Osteoblast (primary cell): Measurements from ENCODE around the gene CNBD2. TPM values are rescaled to one million over a fixed set of nuclear protein-coding genes. Genes with fewer than 3 reads are reported as not detected.

Experiments used
- DNase-seq: peaks from one replicate; pipeline ENCODE4 v3.0.0; 2011; ENCODE audit warnings: low spot score, mixed read lengths; ENCODE audit not compliant: insufficient read length; ENCODE audit errors: missing footprints
- H2AFZ ChIP-seq: 2 replicates; pipeline ENCODE4 v1.6.0; 2011; ENCODE audit warnings: mild to moderate bottlenecking, low read length
- H3K27ac ChIP-seq: 2 replicates; pipeline ENCODE4 v1.5.1; 2011; ENCODE audit warnings: mild to moderate bottlenecking, low read depth, low read length, moderate library complexity
- H3K27me3 ChIP-seq: 2 replicates; pipeline ENCODE4 v1.6.0; 2012; ENCODE audit warnings: mild to moderate bottlenecking, control low read depth, inconsistent platforms, low read length, moderate library complexity; ENCODE audit not compliant: insufficient read depth
- H3K36me3 ChIP-seq: 2 replicates; pipeline ENCODE4 v1.5.1; 2011; ENCODE audit warnings: mild to moderate bottlenecking, low read length, control low read depth, moderate library complexity; ENCODE audit not compliant: insufficient read depth
- H3K4me1 ChIP-seq: 2 replicates; pipeline ENCODE4 v1.5.1; 2011; ENCODE audit warnings: mild to moderate bottlenecking, low read length, control low read depth, moderate library complexity; ENCODE audit not compliant: insufficient read depth
- H3K4me2 ChIP-seq: 2 replicates; pipeline ENCODE4 v1.6.0; 2011; ENCODE audit warnings: mild to moderate bottlenecking, low read length; ENCODE audit not compliant: insufficient read depth
- H3K4me3 ChIP-seq: fragments of 200-600 bp; sonication (generic); 3 replicates; pipeline ENCODE4 v1.5.1; 2012; ENCODE audit warnings: mild to moderate bottlenecking, low read length, inconsistent platforms; ENCODE audit not compliant: insufficient read depth
- H3K79me2 ChIP-seq: 2 replicates; pipeline ENCODE4 v1.6.0; 2012; ENCODE audit warnings: mild to moderate bottlenecking, low read length, control low read depth, inconsistent platforms; ENCODE audit not compliant: insufficient read depth
- H3K9me3 ChIP-seq: 2 replicates; pipeline ENCODE4 v1.5.1; 2011; ENCODE audit warnings: low read depth, low read length, control low read depth
- H4K20me1 ChIP-seq: 2 replicates; pipeline ENCODE4 v1.6.0; 2012; ENCODE audit warnings: mild to moderate bottlenecking, low read length, control low read depth; ENCODE audit not compliant: insufficient read depth
- CTCF ChIP-seq: IDR thresholded peaks from 2 replicates; pipeline ENCODE4 v1.5.1; 2011; ENCODE audit warnings: mild to moderate bottlenecking, low read depth, low read length, moderate library complexity; ENCODE audit errors: extremely low read depth
- total RNA-seq: library from RNA; depleted of rRNA; stranded (reverse); fragments of >200 nt; gene quantifications from 2 replicates; pipeline ENCODE4 v1.2.3, GENCODE V29; 2012

The CNBD2 gene
- total RNA-seq, 1 donor, result 0.72 TPM

- no peaks in the 10 kb centered on the region for H4K20me1 ChIP-seq
- no peak overlapping the region for H3K27ac ChIP-seq
- no peaks in the 10 kb centered on the region for H3K27me3 ChIP-seq
- no peak overlapping the region for H2AFZ ChIP-seq
- no peak overlapping the region for H3K4me2 ChIP-seq
- no peak for TF ChIP-seq CTCF
- no peak for DNase-seq
- H3K4me3 ChIP-seq, result no peak overlapping the region
- H3K36me3 ChIP-seq, result no peaks in the 10 kb centered on the region
- H3K4me1 ChIP-seq, result no peaks in the 10 kb centered on the region
- H3K9me3 ChIP-seq, result no peaks in the 10 kb centered on the region
- H3K79me2 ChIP-seq, result no peaks in the 10 kb centered on the region
Observed at GRCh38 chr20:35981969-35982368, 13.6 kb downstream of the CNBD2 start.

GRCh38 chr20:35984382-35984781 lies 16.0 kb downstream of the CNBD2 start:
- H4K20me1 ChIP-seq, result no peaks in the 10 kb centered on the region
- H2AFZ ChIP-seq, result no peak overlapping the region
- H3K27ac ChIP-seq, result no peak overlapping the region
- no peaks in the 10 kb centered on the region for H3K4me1 ChIP-seq
- TF ChIP-seq CTCF, result no peak
- no peaks in the 10 kb centered on the region for H3K27me3 ChIP-seq
- H3K4me3 ChIP-seq, result no peak overlapping the region
- H3K9me3 ChIP-seq, result no peaks in the 10 kb centered on the region
- no peak overlapping the region for H3K4me2 ChIP-seq
- no peaks in the 10 kb centered on the region for H3K79me2 ChIP-seq
- H3K36me3 ChIP-seq, result no peaks in the 10 kb centered on the region
- no peak for DNase-seq

DNA sequence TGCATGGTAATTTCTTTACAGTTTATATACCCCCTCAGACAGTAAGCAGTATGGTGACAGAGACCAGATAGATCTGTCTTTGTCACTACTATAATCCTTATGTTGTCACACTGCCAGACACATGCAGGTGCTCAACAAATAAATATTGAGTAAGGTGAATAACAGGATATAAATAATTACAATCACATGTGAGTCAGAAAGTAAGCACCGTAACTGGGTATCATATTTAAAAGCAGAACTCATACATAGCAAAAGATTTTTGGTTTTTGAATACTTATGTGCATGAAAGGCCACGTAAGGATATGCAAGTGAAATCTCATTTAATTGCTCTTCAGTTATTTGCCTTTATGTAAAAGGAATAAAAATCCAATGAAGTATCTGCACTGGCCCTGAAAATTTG lies 17.4 kb downstream of the CNBD2 start:
- no peak overlapping the region for H3K27ac ChIP-seq
- DNase-seq, result no peak
- no peak overlapping the region for H2AFZ ChIP-seq
- no peaks in the 10 kb centered on the region for H4K20me1 ChIP-seq
- no peaks in the 10 kb centered on the region for H3K79me2 ChIP-seq
- H3K4me1 ChIP-seq, result no peaks in the 10 kb centered on the region
- no peaks in the 10 kb centered on the region for H3K36me3 ChIP-seq
- H3K27me3 ChIP-seq, result no peaks in the 10 kb centered on the region
- no peak for TF ChIP-seq CTCF
- H3K4me2 ChIP-seq, result no peak overlapping the region
- no peaks in the 10 kb centered on the region for H3K9me3 ChIP-seq
- no peak overlapping the region for H3K4me3 ChIP-seq

DNA sequence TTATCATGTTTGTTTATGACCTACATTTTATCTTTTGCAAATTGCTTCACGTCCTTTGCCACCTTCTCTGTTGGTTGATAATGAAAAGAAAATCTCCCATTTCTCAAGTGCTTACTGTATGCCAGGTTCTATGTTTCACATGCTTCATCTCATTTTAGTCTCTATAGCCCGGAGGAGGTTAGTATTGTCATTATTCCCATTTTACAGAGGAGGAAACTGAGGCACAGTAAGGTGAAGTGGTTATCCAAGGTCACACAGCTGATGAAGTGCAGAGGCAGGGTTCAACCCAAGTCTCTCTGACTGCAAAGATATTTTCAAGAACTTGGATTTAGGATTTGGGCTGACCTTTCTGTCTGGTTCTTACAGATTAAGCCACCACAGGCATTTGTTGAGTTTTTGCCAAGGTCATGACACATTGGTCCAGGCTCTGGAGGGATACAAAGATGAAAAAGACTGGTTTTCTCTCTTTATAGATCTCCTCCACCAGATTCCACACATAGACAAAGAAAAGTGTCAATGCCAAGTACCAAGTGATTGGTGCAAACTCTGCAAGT lies 20.6 kb downstream of the CNBD2 start:
- Histone ChIP-seq H3K4me1 (no peaks in the 10 kb centered on the region), H3K4me3 (no peak overlapping the region), H2AFZ (no peak overlapping the region), H3K79me2 (no peaks in the 10 kb centered on the region), H3K27ac (no peak overlapping the region), H3K36me3 (no peaks in the 10 kb centered on the region), H3K27me3 (no peaks in the 10 kb centered on the region), H3K9me3 (no peaks in the 10 kb centered on the region), H3K4me2 (no peak overlapping the region), H4K20me1 (no peaks in the 10 kb centered on the region)
- no peak for TF ChIP-seq CTCF
- no peak for DNase-seq
